Hepatocyte (in vitro differentiated cells): ENCODE data around the gene POLR1H. TPM values are rescaled to one million over a fixed set of nuclear protein-coding genes. Genes with fewer than 3 reads are reported as not detected.

Experiments
- DNase-seq: peaks from one replicate; pipeline ENCODE4 v3.0.0-alpha.2; 2016; ENCODE audit warnings: low spot score
- H2AFZ ChIP-seq: fragments of 200-600 bp; sonication (generic); 2 replicates; pipeline ENCODE4 v1.6.0; 2016; ENCODE audit warnings: antibody characterized with exemption, mild to moderate bottlenecking
- H3K27ac ChIP-seq: fragments of 200-600 bp; sonication (generic); 2 replicates; pipeline ENCODE4 v1.5.1; 2016; ENCODE audit warnings: mild to moderate bottlenecking
- H3K27me3 ChIP-seq: fragments of 200-600 bp; sonication (generic); 2 replicates; pipeline ENCODE4 v1.6.1; 2016
- H3K36me3 ChIP-seq: fragments of 200-600 bp; sonication (generic); replicated peaks from 2 replicates; pipeline ENCODE4 v1.5.1; 2016; ENCODE audit warnings: low read depth; ENCODE audit not compliant: insufficient read depth
- H3K4me1 ChIP-seq: fragments of 200-600 bp; sonication (generic); 2 replicates; pipeline ENCODE4 v1.5.1; 2016; ENCODE audit warnings: mild to moderate bottlenecking, moderate library complexity; ENCODE audit not compliant: insufficient read depth
- H3K4me2 ChIP-seq: fragments of 200-600 bp; sonication (generic); 2 replicates; pipeline ENCODE4 v1.6.0; 2016
- H3K4me3 ChIP-seq: fragments of 200-600 bp; sonication (generic); 2 replicates; pipeline ENCODE4 v1.5.1; 2016; ENCODE audit warnings: mild to moderate bottlenecking
- H3K79me2 ChIP-seq: fragments of 200-600 bp; sonication (generic); 2 replicates; pipeline ENCODE4 v1.6.0; 2017; ENCODE audit warnings: mild to moderate bottlenecking
- H3K9me2 ChIP-seq: fragments of 200-600 bp; sonication (generic); replicated peaks from 2 replicates; pipeline ENCODE4 v1.6.0; 2017; ENCODE audit warnings: mild to moderate bottlenecking; ENCODE audit not compliant: insufficient read depth
- H3K9me3 ChIP-seq: fragments of 200-600 bp; sonication (generic); 2 replicates; pipeline ENCODE4 v1.5.1; 2016; ENCODE audit warnings: low read depth, mild to moderate bottlenecking
- H4K20me1 ChIP-seq: fragments of 200-600 bp; sonication (generic); 2 replicates; pipeline ENCODE4 v1.6.0; 2016; ENCODE audit warnings: mild to moderate bottlenecking; ENCODE audit not compliant: insufficient read depth, poor library complexity, severe bottlenecking
- EZH2 ChIP-seq: fragments of 200-600 bp; sonication (generic); IDR thresholded peaks from 2 replicates; pipeline ENCODE4 v1.6.1; 2016; ENCODE audit warnings: antibody characterized with exemption, mild to moderate bottlenecking, borderline replicate concordance
- EZH2phosphoT487 ChIP-seq: fragments of 200-600 bp; sonication (generic); IDR thresholded peaks from one replicate; pipeline ENCODE4 v1.6.1; 2018; ENCODE audit warnings: antibody characterized with exemption, mild to moderate bottlenecking, low read depth, moderate library complexity; ENCODE audit not compliant: unreplicated experiment, severe bottlenecking
- WGBS: methylation state at CpG from one replicate; pipeline ENCODE4 v1.1.6; 2016; ENCODE audit warnings: low lambda C conversion rate; ENCODE audit errors: missing lambda C conversion rate; 5-methylcytosine and 5-hydroxymethylcytosine counted together
- polyA plus RNA-seq: library from polyadenylated mRNA; unstranded; fragments of >200 nt; fragmentation: Nextera tagmentation; extraction: Ambion mirVana; gene quantifications from 2 replicates; pipeline ENCODE4 v1.2.1, GENCODE V29; 2016
- total RNA-seq: library from RNA; depleted of rRNA; stranded (reverse); fragments of >200 nt; gene quantifications from 2 replicates; pipeline ENCODE4 v1.2.3, GENCODE V29; 2014
- TF ChIP-seq, protein P1 (sequence below): fragments of 200-600 bp; sonication (generic); IDR thresholded peaks from 2 replicates; pipeline ENCODE4 v1.5.1; 2016; ENCODE audit warnings: antibody characterized with exemption, mild to moderate bottlenecking; ENCODE audit not compliant: poor library complexity

POLR1H gene
- total and polyA plus RNA-seq, 2 experiments from 2014 or later: 21.3 to 34.8 TPM

DNA sequence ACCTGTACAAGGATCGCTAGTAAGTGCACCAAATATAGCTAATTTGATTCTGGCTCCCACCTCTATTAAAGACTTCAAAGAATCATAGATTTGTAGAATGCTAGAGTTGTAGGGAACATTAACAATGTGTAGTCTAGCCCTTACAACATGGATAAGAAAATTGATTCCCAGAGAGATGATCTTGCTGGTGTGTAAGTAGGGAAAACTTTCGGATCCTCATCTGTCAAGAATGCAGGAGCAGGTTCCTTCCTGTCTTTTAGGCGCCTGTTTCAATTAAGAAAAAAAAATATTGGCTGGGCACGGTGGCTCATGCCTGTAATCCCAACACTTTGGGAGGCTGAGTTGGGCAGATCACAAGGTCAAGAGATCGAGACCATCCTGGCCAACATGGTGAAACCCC, 26.8 kb downstream of the POLR1H start:
- Histone ChIP-seq H3K9me3 (no peaks in the 10 kb centered on the region), H4K20me1 (no peaks in the 10 kb centered on the region), H3K79me2 (no peaks in the 10 kb centered on the region), H3K36me3 (no peaks in the 10 kb centered on the region), H3K27ac (no peak overlapping the region), H3K9me2 (no peaks in the 10 kb centered on the region), H3K4me2 (no peak overlapping the region), H3K4me3 (no peak overlapping the region), H2AFZ (no peak overlapping the region), H3K27me3 (peaks cover 21% of the 10 kb centered on the region), H3K4me1 (peaks cover 4% of the 10 kb centered on the region)
- 90% methylated on average over 5 of the region's 5 CpGs for WGBS
- DNase-seq: no peak
- no peak for TF ChIP-seq EZH2phosphoT487
- TF ChIP-seq, protein P1, sequence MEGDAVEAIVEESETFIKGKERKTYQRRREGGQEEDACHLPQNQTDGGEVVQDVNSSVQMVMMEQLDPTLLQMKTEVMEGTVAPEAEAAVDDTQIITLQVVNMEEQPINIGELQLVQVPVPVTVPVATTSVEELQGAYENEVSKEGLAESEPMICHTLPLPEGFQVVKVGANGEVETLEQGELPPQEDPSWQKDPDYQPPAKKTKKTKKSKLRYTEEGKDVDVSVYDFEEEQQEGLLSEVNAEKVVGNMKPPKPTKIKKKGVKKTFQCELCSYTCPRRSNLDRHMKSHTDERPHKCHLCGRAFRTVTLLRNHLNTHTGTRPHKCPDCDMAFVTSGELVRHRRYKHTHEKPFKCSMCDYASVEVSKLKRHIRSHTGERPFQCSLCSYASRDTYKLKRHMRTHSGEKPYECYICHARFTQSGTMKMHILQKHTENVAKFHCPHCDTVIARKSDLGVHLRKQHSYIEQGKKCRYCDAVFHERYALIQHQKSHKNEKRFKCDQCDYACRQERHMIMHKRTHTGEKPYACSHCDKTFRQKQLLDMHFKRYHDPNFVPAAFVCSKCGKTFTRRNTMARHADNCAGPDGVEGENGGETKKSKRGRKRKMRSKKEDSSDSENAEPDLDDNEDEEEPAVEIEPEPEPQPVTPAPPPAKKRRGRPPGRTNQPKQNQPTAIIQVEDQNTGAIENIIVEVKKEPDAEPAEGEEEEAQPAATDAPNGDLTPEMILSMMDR: no peak
- no peak for TF ChIP-seq EZH2

DNA sequence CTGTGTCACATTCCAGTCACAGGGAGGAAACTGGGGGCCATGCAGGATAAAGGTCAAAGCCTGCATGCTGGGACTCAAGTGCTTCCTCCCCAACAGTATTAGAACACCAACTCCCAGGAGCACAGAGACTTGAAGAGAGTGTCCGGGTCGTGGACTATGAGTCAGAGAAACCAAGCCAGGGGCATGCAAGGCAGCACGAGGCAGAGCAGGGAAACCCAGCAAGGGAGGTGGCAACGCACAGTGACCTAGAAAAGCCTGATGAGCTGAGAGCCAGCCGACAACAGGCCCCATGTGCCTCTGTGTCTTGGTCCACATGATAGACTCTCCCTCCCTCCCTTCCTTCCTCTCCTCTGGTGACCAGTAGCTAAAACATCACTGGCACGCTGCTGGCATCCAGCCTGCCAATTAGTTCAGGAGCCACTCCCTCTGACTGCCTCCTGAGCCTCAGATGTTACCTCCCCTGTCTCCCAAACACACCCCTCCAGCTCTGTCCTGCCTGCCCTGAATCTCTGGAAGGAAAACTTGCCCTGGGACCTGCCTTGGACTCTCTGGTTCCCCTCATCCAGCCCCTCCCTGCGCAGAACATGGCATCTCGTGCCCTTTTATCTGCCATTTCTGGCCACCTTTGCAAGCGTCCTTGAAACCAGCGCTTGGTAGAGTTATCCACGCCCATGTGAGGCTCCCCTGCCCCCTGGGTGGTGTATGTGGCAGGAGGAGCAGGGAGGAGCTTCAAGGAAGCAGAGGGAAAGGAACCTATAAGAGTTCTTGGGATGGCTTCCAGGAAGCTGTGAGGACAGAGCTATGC, 30.7 kb downstream of the POLR1H start:
- Histone ChIP-seq H3K4me2 (no peak overlapping the region), H3K27ac (peak overlapping the region; percentile 64), H3K4me3 (no peak overlapping the region), H4K20me1 (no peaks in the 10 kb centered on the region), H3K27me3 (peaks cover 40% of the 10 kb centered on the region), H3K9me2 (no peaks in the 10 kb centered on the region), H3K79me2 (no peaks in the 10 kb centered on the region), H3K9me3 (no peaks in the 10 kb centered on the region), H3K36me3 (no peaks in the 10 kb centered on the region), H2AFZ (no peak overlapping the region), H3K4me1 (peaks cover 8% of the 10 kb centered on the region)
- TF ChIP-seq EZH2: no peak
- TF ChIP-seq, protein P1: no peak
- WGBS: 52% methylated on average over 11 of the region's 11 CpGs
- peak; percentile 64 for DNase-seq

DNA sequence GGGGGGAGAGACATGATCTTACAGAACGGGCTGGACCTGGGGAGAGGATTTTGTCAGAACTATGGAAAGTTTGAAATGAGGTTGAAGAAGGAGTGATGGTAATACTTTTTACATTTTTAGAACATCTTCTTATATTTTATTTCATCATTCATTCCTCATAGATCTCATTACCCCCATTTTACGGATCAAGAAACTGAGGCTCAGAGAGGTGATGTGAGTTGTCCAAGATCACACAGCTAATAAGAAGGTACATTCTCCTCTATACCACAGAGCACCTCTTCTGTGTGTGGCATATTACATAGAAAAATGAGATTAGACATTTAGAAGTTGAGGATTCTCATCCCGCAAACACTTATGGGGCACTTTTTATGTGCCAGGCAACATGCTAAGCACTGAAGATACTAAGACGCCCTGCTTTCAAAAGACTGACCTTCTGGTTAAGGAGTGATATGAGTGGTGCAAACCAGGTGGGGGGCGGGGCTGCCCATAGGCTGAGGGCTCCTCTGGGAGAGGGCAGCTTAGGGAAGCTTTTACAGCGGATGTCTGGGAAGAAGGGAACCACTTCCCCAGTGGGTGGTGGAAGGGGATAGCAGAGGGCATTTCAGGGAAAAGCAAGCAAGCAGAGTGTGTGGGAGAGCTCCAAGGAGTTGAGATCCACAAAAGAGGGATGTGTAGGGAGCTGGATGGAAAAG, 31.9 kb downstream of the POLR1H start:
- Histone ChIP-seq H3K79me2 (no peaks in the 10 kb centered on the region), H3K4me3 (no peak overlapping the region), H3K9me3 (no peaks in the 10 kb centered on the region), H3K4me1 (peaks cover 8% of the 10 kb centered on the region), H3K27me3 (peaks cover 40% of the 10 kb centered on the region), H4K20me1 (no peaks in the 10 kb centered on the region), H3K36me3 (no peaks in the 10 kb centered on the region), H3K9me2 (no peaks in the 10 kb centered on the region), H3K27ac (no peak overlapping the region), H3K4me2 (no peak overlapping the region), H2AFZ (no peak overlapping the region)
- no peak for DNase-seq
- TF ChIP-seq EZH2phosphoT487 (no peak), EZH2 (no peak)
- TF ChIP-seq, protein P1: no peak
- 72% methylated on average over 6 of the region's 6 CpGs for WGBS
